Activated naive CD8-positive, alpha-beta T cell treated with anti-CD3 and anti-CD28 coated beads, Interleukin-2, amount 50 U/mL, for 24 hours (primary cell): ENCODE results near the gene GTF3C2.

Experiments used
- ATAC-seq: fragments of 150-1000 bp; cut with Tn5 transposase; one replicate; pipeline ENCODE4 v1.10.0; 2021
- DNase-seq: peaks from one replicate; pipeline ENCODE4 v3.0.0; 2021
- H3K27ac Mint-ChIP-seq: one replicate; pipeline ENCODE4 v1.8.0; 2021; ENCODE audit warnings: mild to moderate bottlenecking, mixed read lengths
- H3K27me3 Mint-ChIP-seq: one replicate; pipeline ENCODE4 v1.8.0; 2021; ENCODE audit warnings: mixed read lengths
- H3K36me3 Mint-ChIP-seq: one replicate; pipeline ENCODE4 v1.8.0; 2021; ENCODE audit warnings: low read depth, mixed read lengths
- H3K4me1 Mint-ChIP-seq: one replicate; pipeline ENCODE4 v1.8.0; 2021; ENCODE audit warnings: mixed read lengths
- H3K4me3 Mint-ChIP-seq: one replicate; pipeline ENCODE4 v1.8.0; 2021; ENCODE audit warnings: mild to moderate bottlenecking, moderate library complexity, mixed read lengths
- H3K9me3 Mint-ChIP-seq: one replicate; pipeline ENCODE4 v1.8.0; 2021; ENCODE audit warnings: mixed read lengths

GTF3C2 gene

DNA sequence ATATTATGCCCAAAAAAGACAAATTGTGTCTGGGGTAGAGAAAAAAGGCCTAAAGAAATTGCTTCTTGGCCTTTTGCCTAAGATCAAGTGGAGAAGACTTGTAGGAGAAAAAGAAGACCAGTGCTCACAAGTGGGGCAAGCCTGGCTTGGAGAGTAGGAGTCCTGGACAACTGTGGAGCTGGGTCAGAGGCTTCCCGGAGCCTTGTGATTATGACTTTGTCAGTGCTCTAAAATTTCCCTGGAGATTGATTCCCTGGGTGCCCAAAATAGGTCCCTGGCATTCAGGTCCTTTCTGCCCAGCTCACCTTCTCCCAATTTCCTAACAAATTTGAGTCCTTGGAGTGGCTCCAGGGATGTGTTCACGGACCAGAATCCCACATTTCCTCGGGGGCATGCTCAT, 75.1 kb downstream of the GTF3C2 start:
- no peak for ATAC-seq
- Mint-ChIP-seq H3K27ac (no peak overlapping the region), H3K4me3 (no peak overlapping the region), H3K27me3 (peaks cover 22% of the 10 kb centered on the region), H3K9me3 (no peaks in the 10 kb centered on the region), H3K36me3 (no peaks in the 10 kb centered on the region), H3K4me1 (peaks cover 3% of the 10 kb centered on the region)
- no peak for DNase-seq

DNA sequence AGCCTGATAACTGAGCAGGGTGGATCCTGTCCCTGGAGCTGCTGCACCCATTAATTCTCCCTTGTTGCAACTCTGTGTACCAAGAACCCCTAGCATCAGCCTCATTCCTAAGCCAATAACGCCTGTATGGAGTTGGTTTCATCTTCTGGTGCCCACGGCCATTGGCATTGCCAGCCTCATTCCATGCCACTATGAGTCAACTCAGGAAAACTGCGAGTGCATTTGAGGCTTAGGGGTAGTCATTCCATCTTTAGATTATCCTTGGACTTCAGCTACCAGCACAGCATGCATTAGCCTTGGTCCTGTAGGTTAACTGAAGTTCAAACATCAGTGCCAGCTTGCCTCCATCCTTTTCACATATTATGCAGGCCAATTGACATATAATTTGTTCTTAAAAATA, 75.7 kb downstream of the GTF3C2 start:
- Mint-ChIP-seq H3K36me3 (no peaks in the 10 kb centered on the region), H3K27me3 (peaks cover 22% of the 10 kb centered on the region), H3K27ac (no peak overlapping the region), H3K9me3 (no peaks in the 10 kb centered on the region), H3K4me1 (peaks cover 3% of the 10 kb centered on the region), H3K4me3 (no peak overlapping the region)
- DNase-seq (no peak), ATAC-seq (no peak)

DNA sequence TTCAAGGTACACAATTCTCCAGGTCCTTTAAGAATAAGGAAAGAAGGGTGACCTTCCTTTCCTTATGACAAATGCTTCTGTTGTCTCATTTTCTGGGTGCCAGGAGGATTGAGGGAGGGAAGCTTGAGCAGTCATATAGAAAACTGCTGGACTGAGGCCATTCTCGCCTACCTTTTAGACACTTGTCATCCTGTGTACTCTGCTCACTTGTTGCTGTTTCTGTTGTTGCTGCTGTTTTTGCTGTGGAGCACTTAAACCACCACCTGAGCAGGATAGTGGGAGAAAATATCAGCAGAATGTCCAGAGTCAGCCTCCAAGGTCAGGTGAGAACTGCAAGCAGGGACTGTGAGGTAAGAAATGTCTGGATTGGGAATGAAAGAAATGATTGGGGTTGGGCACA, 78.6 kb downstream of the GTF3C2 start:
- ATAC-seq (no peak), DNase-seq (no peak)
- peaks cover 3% of the 10 kb centered on the region for H3K4me1 Mint-ChIP-seq
- H3K36me3 Mint-ChIP-seq: no peaks in the 10 kb centered on the region
- H3K4me3 Mint-ChIP-seq: no peak overlapping the region
- H3K9me3 Mint-ChIP-seq: no peaks in the 10 kb centered on the region
- H3K27me3 Mint-ChIP-seq: peaks cover 20% of the 10 kb centered on the region
- H3K27ac Mint-ChIP-seq: no peak overlapping the region
